Measurements from ENCODE around the gene ESRP2.

The ESRP2 gene

GRCh38 chr16:68217506-68217905, 18.4 kb downstream of the ESRP2 start:
- Mint-ChIP-seq H3K9me3 (no peaks in the 10 kb centered on the region), H3K27me3 (no peaks in the 10 kb centered on the region), H3K27ac (peak overlapping the region; percentile 68), H3K4me3 (no peak overlapping the region), H3K4me1 (peaks cover 27% of the 10 kb centered on the region), H3K36me3 (peaks cover 2% of the 10 kb centered on the region)

GRCh38 chr16:68216240-68216639, 19.7 kb downstream of the ESRP2 start:
- Mint-ChIP-seq H3K4me3 (no peak overlapping the region), H3K27me3 (no peaks in the 10 kb centered on the region), H3K9me3 (no peaks in the 10 kb centered on the region), H3K36me3 (peaks cover 2% of the 10 kb centered on the region), H3K27ac (peak overlapping the region; percentile 88), H3K4me1 (peaks cover 39% of the 10 kb centered on the region)

- no peak overlapping the region for H3K4me3 Mint-ChIP-seq
- H3K27me3 Mint-ChIP-seq: no peaks in the 10 kb centered on the region
- peaks cover 2% of the 10 kb centered on the region for H3K36me3 Mint-ChIP-seq
- H3K9me3 Mint-ChIP-seq: no peaks in the 10 kb centered on the region
- peak overlapping the region; percentile 43 for H3K27ac Mint-ChIP-seq
- peaks cover 49% of the 10 kb centered on the region for H3K4me1 Mint-ChIP-seq
These were observed 20.6 kb downstream of the ESRP2 start for GRCh38 chr16:68215302-68215701.

- H3K27me3 Mint-ChIP-seq: no peaks in the 10 kb centered on the region
- no peaks in the 10 kb centered on the region for H3K9me3 Mint-ChIP-seq
- no peak overlapping the region for H3K27ac Mint-ChIP-seq
- H3K36me3 Mint-ChIP-seq: peaks cover 2% of the 10 kb centered on the region
- peaks cover 49% of the 10 kb centered on the region for H3K4me1 Mint-ChIP-seq
- H3K4me3 Mint-ChIP-seq: no peak overlapping the region
These were observed 21.2 kb downstream of the ESRP2 start for GRCh38 chr16:68214726-68215125.

GRCh38 chr16:68206245-68206644, 29.7 kb downstream of the ESRP2 start:
- Mint-ChIP-seq H3K4me3 (no peak overlapping the region), H3K27ac (peak overlapping the region; percentile 57), H3K4me1 (peaks cover 35% of the 10 kb centered on the region), H3K9me3 (no peaks in the 10 kb centered on the region), H3K27me3 (no peaks in the 10 kb centered on the region), H3K36me3 (peaks cover 1% of the 10 kb centered on the region)

GRCh38 chr16:68202091-68202519, 33.8 kb downstream of the ESRP2 start:
- peaks cover 5% of the 10 kb centered on the region for H3K36me3 Mint-ChIP-seq
- H3K9me3 Mint-ChIP-seq: no peaks in the 10 kb centered on the region
- peaks cover 38% of the 10 kb centered on the region for H3K4me1 Mint-ChIP-seq

GRCh38 chr16:68200088-68200783, 35.7 kb downstream of the ESRP2 start:
- peaks cover 5% of the 10 kb centered on the region for H3K36me3 Mint-ChIP-seq
- H3K27me3 Mint-ChIP-seq: no peaks in the 10 kb centered on the region
- H3K27ac Mint-ChIP-seq: peak overlapping the region; percentile 89
- H3K4me1 Mint-ChIP-seq: peaks cover 32% of the 10 kb centered on the region
- H3K9me3 Mint-ChIP-seq: no peaks in the 10 kb centered on the region
- no peak overlapping the region for H3K4me3 Mint-ChIP-seq

More at GRCh38 chr16:68202091-68202519, 33.8 kb downstream of the ESRP2 start:
- H3K27ac Mint-ChIP-seq: peak overlapping the region; percentile 59
- H3K4me3 Mint-ChIP-seq: no peak overlapping the region
- no peaks in the 10 kb centered on the region for H3K27me3 Mint-ChIP-seq

- Mint-ChIP-seq H3K9me3 (no peaks in the 10 kb centered on the region), H3K4me3 (no peak overlapping the region), H3K27me3 (no peaks in the 10 kb centered on the region), H3K36me3 (peaks cover 5% of the 10 kb centered on the region), H3K4me1 (peaks cover 31% of the 10 kb centered on the region), H3K27ac (no peak overlapping the region)
These were observed 38.7 kb downstream of the ESRP2 start for GRCh38 chr16:68197250-68197649.

GRCh38 chr16:68194251-68194650, 41.7 kb downstream of the ESRP2 start:
- Mint-ChIP-seq H3K4me3 (no peak overlapping the region), H3K4me1 (peaks cover 16% of the 10 kb centered on the region), H3K27me3 (no peaks in the 10 kb centered on the region), H3K9me3 (no peaks in the 10 kb centered on the region), H3K36me3 (peaks cover 6% of the 10 kb centered on the region), H3K27ac (no peak overlapping the region)

GRCh38 chr16:68190736-68191510, 45.0 kb downstream of the ESRP2 start:
- no peaks in the 10 kb centered on the region for H3K27me3 Mint-ChIP-seq
- H3K27ac Mint-ChIP-seq: peak overlapping the region; percentile 21
- peaks cover 15% of the 10 kb centered on the region for H3K4me1 Mint-ChIP-seq
- H3K9me3 Mint-ChIP-seq: no peaks in the 10 kb centered on the region
- H3K36me3 Mint-ChIP-seq: peaks cover 9% of the 10 kb centered on the region
- no peak overlapping the region for H3K4me3 Mint-ChIP-seq

- peaks cover 9% of the 10 kb centered on the region for H3K36me3 Mint-ChIP-seq
- H3K4me1 Mint-ChIP-seq: peaks cover 15% of the 10 kb centered on the region
- no peak overlapping the region for H3K4me3 Mint-ChIP-seq
- H3K9me3 Mint-ChIP-seq: no peaks in the 10 kb centered on the region
- no peaks in the 10 kb centered on the region for H3K27me3 Mint-ChIP-seq
- H3K27ac Mint-ChIP-seq: no peak overlapping the region
These were observed 45.8 kb downstream of the ESRP2 start for GRCh38 chr16:68190081-68190480.

GRCh38 chr16:68188170-68188569, 47.8 kb downstream of the ESRP2 start:
- Mint-ChIP-seq H3K4me1 (peaks cover 10% of the 10 kb centered on the region), H3K9me3 (no peaks in the 10 kb centered on the region), H3K27me3 (no peaks in the 10 kb centered on the region), H3K4me3 (no peak overlapping the region), H3K36me3 (peaks cover 16% of the 10 kb centered on the region), H3K27ac (no peak overlapping the region)

GRCh38 chr16:68187505-68187904, 48.4 kb downstream of the ESRP2 start:
- Mint-ChIP-seq H3K36me3 (peaks cover 16% of the 10 kb centered on the region), H3K27me3 (no peaks in the 10 kb centered on the region), H3K27ac (no peak overlapping the region), H3K9me3 (no peaks in the 10 kb centered on the region), H3K4me1 (peaks cover 6% of the 10 kb centered on the region), H3K4me3 (no peak overlapping the region)

- peaks cover 18% of the 10 kb centered on the region for H3K36me3 Mint-ChIP-seq
- H3K9me3 Mint-ChIP-seq: no peaks in the 10 kb centered on the region
- H3K4me3 Mint-ChIP-seq: no peak overlapping the region
- no peaks in the 10 kb centered on the region for H3K27me3 Mint-ChIP-seq
- H3K4me1 Mint-ChIP-seq: peaks cover 5% of the 10 kb centered on the region
- no peak overlapping the region for H3K27ac Mint-ChIP-seq
These were observed 49.0 kb downstream of the ESRP2 start for GRCh38 chr16:68186877-68187276.

GRCh38 chr16:68183046-68183445, 52.9 kb downstream of the ESRP2 start:
- Mint-ChIP-seq H3K36me3 (peaks cover 22% of the 10 kb centered on the region), H3K9me3 (no peaks in the 10 kb centered on the region), H3K27ac (no peak overlapping the region), H3K27me3 (no peaks in the 10 kb centered on the region), H3K4me3 (no peak overlapping the region), H3K4me1 (peaks cover 11% of the 10 kb centered on the region)

- Mint-ChIP-seq H3K36me3 (peaks cover 29% of the 10 kb centered on the region), H3K27me3 (no peaks in the 10 kb centered on the region), H3K27ac (no peak overlapping the region), H3K9me3 (no peaks in the 10 kb centered on the region), H3K4me1 (peaks cover 18% of the 10 kb centered on the region), H3K4me3 (no peak overlapping the region)
These were observed 56.1 kb downstream of the ESRP2 start for GRCh38 chr16:68179855-68180254.
